Stomach (tissue), 9 donors: ENCODE data around the gene SEPTIN2. TPM values are rescaled to one million over a fixed set of nuclear protein-coding genes. Genes with fewer than 3 reads are reported as not detected.
A peak's percentile ranks its signal among the peaks of the same experiment; 100 is the strongest.
"Not testable (repeated sequence)": the region's sequence is repeated elsewhere in the genome, so short reads cannot be mapped to it uniquely, and the experiment has no call there.

Experiments used
- DNase-seq, 2 donors: peaks; one replicate each; pipeline versions ENCODE4 v3.0.0 to v3.0.0-alpha.2; 2013 to 2019
- H3K27ac ChIP-seq, 5 donors: fragments of 200-600 bp in 4 of 5; sonication (generic) in 4 of 5; one replicate each; pipeline ENCODE4 v1.5.1; 2013 to 2019; ENCODE audit warnings: mild to moderate bottlenecking in 1 of 5, moderate library complexity in 1 of 5
- H3K27me3 ChIP-seq, 3 donors: fragments of 200-600 bp; sonication (generic); one replicate each; pipeline ENCODE4 v1.5.1; 2017 to 2019; ENCODE audit warnings: mixed run types in 1 of 3
- H3K36me3 ChIP-seq, 4 donors: fragments of 200-600 bp; sonication (generic); 1 replicate in 3 of 4; 2 replicates in 1 of 4; pipeline ENCODE4 v1.5.1; 2016 to 2019
- H3K4me1 ChIP-seq, 4 donors: fragments of 200-600 bp; sonication (generic); one replicate each; pipeline ENCODE4 v1.5.1; 2016 to 2019
- H3K4me3 ChIP-seq, 4 donors: fragments of 200-600 bp; sonication (generic) in 3 of 4; one replicate each; pipeline ENCODE4 v1.5.1; 2016 to 2019; ENCODE audit warnings: mild to moderate bottlenecking in 1 of 4
- H3K9me3 ChIP-seq, 4 donors: fragments of 200-600 bp; sonication (generic); one replicate each; pipeline ENCODE4 v1.5.1; 2016 to 2019
- CTCF ChIP-seq, 7 experiments: fragments of 450-650 bp in 4 of 7; fragments of 200-600 bp in 3 of 7; sonication (generic) in 3 of 7; IDR thresholded peaks; one replicate each; pipeline ENCODE4 v1.5.1; 2016 to 2019; ENCODE audit warnings: antibody characterized with exemption in 7 of 7, control low read depth in 2 of 7, mild to moderate bottlenecking in 1 of 7
- EP300 ChIP-seq: sonication (generic); formaldehyde crosslinking; IDR thresholded peaks from one replicate; pipeline ENCODE4 v1.6.1; 2017; ENCODE audit warnings: antibody characterized with exemption
- POLR2A ChIP-seq, 4 donors: fragments of 450-650 bp; IDR thresholded peaks; one replicate each; pipeline ENCODE4 v1.6.1; 2016; ENCODE audit warnings: antibody characterized with exemption in 4 of 4, control low read depth in 2 of 4, mild to moderate bottlenecking in 1 of 4, moderate library complexity in 1 of 4
- POLR2AphosphoS5 ChIP-seq, 3 donors: sonication (generic); formaldehyde crosslinking; IDR thresholded peaks; one replicate each; pipeline ENCODE4 v1.6.1; 2016; ENCODE audit warnings: antibody characterized with exemption in 3 of 3
- WGBS, 5 donors: extraction: QIAGEN DNeasy Blood & Tissue Kit in 3 of 5; methylation state at CpG; one replicate each; pipeline versions ENCODE4 v1.1.5 to v1.1.7; 2013 to 2018; 5-methylcytosine and 5-hydroxymethylcytosine counted together
- intact Hi-C: fragments of 100-400 bp; cut with DNase I; formaldehyde crosslinking; loops from one replicate; pipeline ENCODE4 v1.15.1; 2023; ENCODE audit warnings: low total_unique reads
- polyA plus RNA-seq, 3 donors: library from polyadenylated mRNA; stranded (reverse); fragments of 200-250 nt; gene quantifications; one replicate each; pipeline ENCODE4 v1.2.3, GENCODE V29; 2013
- total RNA-seq, 5 donors: library from RNA; depleted of rRNA; stranded (reverse); fragments of >200 nt; gene quantifications; one replicate each; pipeline versions ENCODE4 v1.1.0 to v1.2.3, GENCODE V29; 2014 to 2016
- donor health status: healthy with polysubstance abuse.
- donor health status: Bipolar disorder and iron deficiency.
- donor health status: healthy.

The SEPTIN2 gene
- total and polyA plus RNA-seq, 8 donors: 88.7 to 603 (median 208) TPM

GRCh38 chr2:241317391-241317790 lies 1.7 kb downstream of the SEPTIN2 start:
- peak overlapping the region; percentile 79 to 88 (median 87) for H3K4me3 ChIP-seq
- no peaks in the 10 kb centered on the region for H3K36me3 ChIP-seq
- H3K27ac ChIP-seq: peak overlapping the region in 4 of 5 donors; percentile 98 to 100 (median 98)
- WGBS, 5 donors: 35 to 48% (median 41%) methylated on average over 4 of the region's 4 CpGs
- DNase-seq: no peak
- no peaks in the 10 kb centered on the region for H3K27me3 ChIP-seq
- H3K4me1 ChIP-seq: peaks cover 73 to 82% (median 77%) of the 10 kb centered on the region in 4 donors
- TF ChIP-seq EP300: no peak
- no peak for TF ChIP-seq POLR2AphosphoS5 (IDR thresholded peaks at IDR 0.05)
- no peak for TF ChIP-seq POLR2A (IDR thresholded peaks at IDR 0.05)
- TF ChIP-seq CTCF (IDR thresholded peaks at IDR 0.05): no peak
- H3K9me3 ChIP-seq: no peaks in the 10 kb centered on the region
- intact Hi-C loops: no loop called here

- Histone ChIP-seq H3K4me3 (peak overlapping the region in 1 of 4 donors; percentile 87), H3K27ac (peak overlapping the region in 1 of 5 donors; percentile 99), H3K4me1 (peaks cover 62 to 82% (median 73%) of the 10 kb centered on the region in 4 donors)
- DNase-seq, H3K36me3 ChIP-seq, H3K9me3 ChIP-seq, intact Hi-C loops, H3K27me3 ChIP-seq: not testable (repeated sequence)
- 63 to 77% (median 72%) methylated on average over 6 of the region's 6 CpGs for WGBS, 5 donors
These were observed 3.1 kb downstream of the SEPTIN2 start for GRCh38 chr2:241318830-241319229.

- Histone ChIP-seq H3K4me3 (no peak overlapping the region), H3K27me3 (no peaks in the 10 kb centered on the region), H3K27ac (peak overlapping the region in 1 of 5 donors; percentile 14), H3K9me3 (no peaks in the 10 kb centered on the region), H3K36me3 (peaks cover 0 to 11% (median 10%) of the 10 kb centered on the region in 4 donors), H3K4me1 (peaks cover 57 to 90% (median 73%) of the 10 kb centered on the region in 4 donors)
- no peak for DNase-seq
- WGBS, 5 donors: 88 to 91% (median 89%) methylated on average over 8 of the region's 8 CpGs
- TF ChIP-seq POLR2AphosphoS5 (IDR thresholded peaks at IDR 0.05) (no peak), EP300 (no peak), CTCF (IDR thresholded peaks at IDR 0.05) (no peak), POLR2A (IDR thresholded peaks at IDR 0.05) (no peak)
- intact Hi-C loops: no loop called here
These were observed 4.7 kb downstream of the SEPTIN2 start for GRCh38 chr2:241320394-241320793.

GRCh38 chr2:241321033-241321432 lies 5.3 kb downstream of the SEPTIN2 start:
- no peak for DNase-seq
- Histone ChIP-seq H3K36me3 (peaks cover 0 to 15% (median 13%) of the 10 kb centered on the region in 4 donors), H3K4me3 (no peak overlapping the region), H3K27me3 (no peaks in the 10 kb centered on the region), H3K9me3 (no peaks in the 10 kb centered on the region), H3K27ac (peak overlapping the region in 2 of 5 donors; percentile 10 to 14), H3K4me1 (peaks cover 57 to 94% (median 75%) of the 10 kb centered on the region in 4 donors)
- intact Hi-C loops: no loop called here
- 12 to 36% (median 27%) methylated on average over 1 of the region's 1 CpG for WGBS, 5 donors
- TF ChIP-seq POLR2AphosphoS5 (IDR thresholded peaks at IDR 0.05) (no peak), EP300 (no peak), POLR2A (IDR thresholded peaks at IDR 0.05) (no peak), CTCF (IDR thresholded peaks at IDR 0.05) (no peak)

GRCh38 chr2:241321886-241322285 lies 6.2 kb downstream of the SEPTIN2 start:
- WGBS, 5 donors: 36 to 50% (median 45%) methylated on average over 1 of the region's 1 CpG
- TF ChIP-seq CTCF (IDR thresholded peaks at IDR 0.05): no peak
- Histone ChIP-seq H3K36me3 (peaks cover 3 to 24% (median 21%) of the 10 kb centered on the region in 4 donors), H3K27me3 (no peaks in the 10 kb centered on the region), H3K9me3 (no peaks in the 10 kb centered on the region), H3K4me1 (peaks cover 54 to 93% (median 72%) of the 10 kb centered on the region in 4 donors), H3K27ac (peak overlapping the region in 1 of 5 donors; percentile 10), H3K4me3 (no peak overlapping the region)
- no peak for DNase-seq
- intact Hi-C loops: no loop called here
